HL-60 (cell line): Measurements from ENCODE around the gene AASDHPPT.

Experiments
- POLR2AphosphoS5 ChIP-seq: IDR thresholded peaks from 2 replicates; pipeline ENCODE4 v1.6.1; 2012; ENCODE audit warnings: low read depth
- TF ChIP-seq, protein P1 (sequence below): IDR thresholded peaks from one replicate; pipeline ENCODE4 v1.5.1; 2011; ENCODE audit warnings: low read length, control low read depth, inconsistent platforms; ENCODE audit not compliant: insufficient read depth
- TF ChIP-seq, protein P2 (sequence below): IDR thresholded peaks from 2 replicates; pipeline ENCODE4 v1.6.1; 2012; ENCODE audit warnings: low read depth; ENCODE audit not compliant: insufficient replicate concordance

GRCh38 chr11:106063009-106063408 lies 14.5 kb upstream of the AASDHPPT start:
- TF ChIP-seq, protein P1, sequence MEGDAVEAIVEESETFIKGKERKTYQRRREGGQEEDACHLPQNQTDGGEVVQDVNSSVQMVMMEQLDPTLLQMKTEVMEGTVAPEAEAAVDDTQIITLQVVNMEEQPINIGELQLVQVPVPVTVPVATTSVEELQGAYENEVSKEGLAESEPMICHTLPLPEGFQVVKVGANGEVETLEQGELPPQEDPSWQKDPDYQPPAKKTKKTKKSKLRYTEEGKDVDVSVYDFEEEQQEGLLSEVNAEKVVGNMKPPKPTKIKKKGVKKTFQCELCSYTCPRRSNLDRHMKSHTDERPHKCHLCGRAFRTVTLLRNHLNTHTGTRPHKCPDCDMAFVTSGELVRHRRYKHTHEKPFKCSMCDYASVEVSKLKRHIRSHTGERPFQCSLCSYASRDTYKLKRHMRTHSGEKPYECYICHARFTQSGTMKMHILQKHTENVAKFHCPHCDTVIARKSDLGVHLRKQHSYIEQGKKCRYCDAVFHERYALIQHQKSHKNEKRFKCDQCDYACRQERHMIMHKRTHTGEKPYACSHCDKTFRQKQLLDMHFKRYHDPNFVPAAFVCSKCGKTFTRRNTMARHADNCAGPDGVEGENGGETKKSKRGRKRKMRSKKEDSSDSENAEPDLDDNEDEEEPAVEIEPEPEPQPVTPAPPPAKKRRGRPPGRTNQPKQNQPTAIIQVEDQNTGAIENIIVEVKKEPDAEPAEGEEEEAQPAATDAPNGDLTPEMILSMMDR = no peak
- TF ChIP-seq, protein P2, sequence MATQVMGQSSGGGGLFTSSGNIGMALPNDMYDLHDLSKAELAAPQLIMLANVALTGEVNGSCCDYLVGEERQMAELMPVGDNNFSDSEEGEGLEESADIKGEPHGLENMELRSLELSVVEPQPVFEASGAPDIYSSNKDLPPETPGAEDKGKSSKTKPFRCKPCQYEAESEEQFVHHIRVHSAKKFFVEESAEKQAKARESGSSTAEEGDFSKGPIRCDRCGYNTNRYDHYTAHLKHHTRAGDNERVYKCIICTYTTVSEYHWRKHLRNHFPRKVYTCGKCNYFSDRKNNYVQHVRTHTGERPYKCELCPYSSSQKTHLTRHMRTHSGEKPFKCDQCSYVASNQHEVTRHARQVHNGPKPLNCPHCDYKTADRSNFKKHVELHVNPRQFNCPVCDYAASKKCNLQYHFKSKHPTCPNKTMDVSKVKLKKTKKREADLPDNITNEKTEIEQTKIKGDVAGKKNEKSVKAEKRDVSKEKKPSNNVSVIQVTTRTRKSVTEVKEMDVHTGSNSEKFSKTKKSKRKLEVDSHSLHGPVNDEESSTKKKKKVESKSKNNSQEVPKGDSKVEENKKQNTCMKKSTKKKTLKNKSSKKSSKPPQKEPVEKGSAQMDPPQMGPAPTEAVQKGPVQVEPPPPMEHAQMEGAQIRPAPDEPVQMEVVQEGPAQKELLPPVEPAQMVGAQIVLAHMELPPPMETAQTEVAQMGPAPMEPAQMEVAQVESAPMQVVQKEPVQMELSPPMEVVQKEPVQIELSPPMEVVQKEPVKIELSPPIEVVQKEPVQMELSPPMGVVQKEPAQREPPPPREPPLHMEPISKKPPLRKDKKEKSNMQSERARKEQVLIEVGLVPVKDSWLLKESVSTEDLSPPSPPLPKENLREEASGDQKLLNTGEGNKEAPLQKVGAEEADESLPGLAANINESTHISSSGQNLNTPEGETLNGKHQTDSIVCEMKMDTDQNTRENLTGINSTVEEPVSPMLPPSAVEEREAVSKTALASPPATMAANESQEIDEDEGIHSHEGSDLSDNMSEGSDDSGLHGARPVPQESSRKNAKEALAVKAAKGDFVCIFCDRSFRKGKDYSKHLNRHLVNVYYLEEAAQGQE = no peak
- no peak for TF ChIP-seq POLR2AphosphoS5
